Loucy (cell line): ENCODE results near the gene SMG9.

ENCODE experiments used
- EZH2phosphoT487 ChIP-seq: fragments of 200-600 bp; IDR thresholded peaks from 2 replicates; pipeline ENCODE4 v1.6.1; 2018; ENCODE audit warnings: antibody characterized with exemption, mild to moderate bottlenecking, moderate library complexity, borderline replicate concordance
- TF ChIP-seq, protein P1 (sequence below): fragments of 200-600 bp; sonication (generic); conservative IDR thresholded peaks from 2 replicates; pipeline ENCODE4 v1.5.1; 2014; ENCODE audit warnings: mild to moderate bottlenecking, antibody characterized with exemption, low read length

DNA sequence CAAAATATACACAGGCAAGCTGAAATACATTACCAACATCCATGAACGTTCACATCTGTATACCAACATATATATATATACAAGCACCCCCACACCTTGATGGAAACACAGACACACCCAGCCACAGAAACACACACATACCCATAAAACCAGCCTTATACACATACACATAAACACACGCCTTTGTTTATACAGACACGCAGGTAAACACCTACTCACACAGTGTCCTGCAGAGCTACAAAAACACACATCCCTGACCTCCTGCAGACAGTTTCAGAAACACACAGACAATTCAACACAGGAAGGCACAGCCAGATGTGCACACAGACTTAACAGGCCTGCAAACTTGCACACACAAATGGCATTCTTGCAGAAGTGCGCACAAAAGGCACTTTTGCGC is 60.2 kb downstream of the SMG9 start:
- TF ChIP-seq, protein P1, sequence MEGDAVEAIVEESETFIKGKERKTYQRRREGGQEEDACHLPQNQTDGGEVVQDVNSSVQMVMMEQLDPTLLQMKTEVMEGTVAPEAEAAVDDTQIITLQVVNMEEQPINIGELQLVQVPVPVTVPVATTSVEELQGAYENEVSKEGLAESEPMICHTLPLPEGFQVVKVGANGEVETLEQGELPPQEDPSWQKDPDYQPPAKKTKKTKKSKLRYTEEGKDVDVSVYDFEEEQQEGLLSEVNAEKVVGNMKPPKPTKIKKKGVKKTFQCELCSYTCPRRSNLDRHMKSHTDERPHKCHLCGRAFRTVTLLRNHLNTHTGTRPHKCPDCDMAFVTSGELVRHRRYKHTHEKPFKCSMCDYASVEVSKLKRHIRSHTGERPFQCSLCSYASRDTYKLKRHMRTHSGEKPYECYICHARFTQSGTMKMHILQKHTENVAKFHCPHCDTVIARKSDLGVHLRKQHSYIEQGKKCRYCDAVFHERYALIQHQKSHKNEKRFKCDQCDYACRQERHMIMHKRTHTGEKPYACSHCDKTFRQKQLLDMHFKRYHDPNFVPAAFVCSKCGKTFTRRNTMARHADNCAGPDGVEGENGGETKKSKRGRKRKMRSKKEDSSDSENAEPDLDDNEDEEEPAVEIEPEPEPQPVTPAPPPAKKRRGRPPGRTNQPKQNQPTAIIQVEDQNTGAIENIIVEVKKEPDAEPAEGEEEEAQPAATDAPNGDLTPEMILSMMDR: no peak
- no peak for TF ChIP-seq EZH2phosphoT487
